HL-60/S4 treated with phorbol 12-myristate 13-acetate at 8.2 ng/mL for 4 days and 3 days (cell line): ENCODE results near the gene CYTIP.
"Not testable (repeated sequence)": the region's sequence is repeated elsewhere in the genome, so short reads cannot be mapped to it uniquely, and the experiment has no call there.

Source experiments
- in situ Hi-C: fragments of 300-500 bp; cut with MboI; formaldehyde crosslinking; loops from 2 replicates; pipeline ENCODE4 v1.15.0; 2022; ENCODE audit warnings: low sequenced_read_pairs

CYTIP gene

DNA sequence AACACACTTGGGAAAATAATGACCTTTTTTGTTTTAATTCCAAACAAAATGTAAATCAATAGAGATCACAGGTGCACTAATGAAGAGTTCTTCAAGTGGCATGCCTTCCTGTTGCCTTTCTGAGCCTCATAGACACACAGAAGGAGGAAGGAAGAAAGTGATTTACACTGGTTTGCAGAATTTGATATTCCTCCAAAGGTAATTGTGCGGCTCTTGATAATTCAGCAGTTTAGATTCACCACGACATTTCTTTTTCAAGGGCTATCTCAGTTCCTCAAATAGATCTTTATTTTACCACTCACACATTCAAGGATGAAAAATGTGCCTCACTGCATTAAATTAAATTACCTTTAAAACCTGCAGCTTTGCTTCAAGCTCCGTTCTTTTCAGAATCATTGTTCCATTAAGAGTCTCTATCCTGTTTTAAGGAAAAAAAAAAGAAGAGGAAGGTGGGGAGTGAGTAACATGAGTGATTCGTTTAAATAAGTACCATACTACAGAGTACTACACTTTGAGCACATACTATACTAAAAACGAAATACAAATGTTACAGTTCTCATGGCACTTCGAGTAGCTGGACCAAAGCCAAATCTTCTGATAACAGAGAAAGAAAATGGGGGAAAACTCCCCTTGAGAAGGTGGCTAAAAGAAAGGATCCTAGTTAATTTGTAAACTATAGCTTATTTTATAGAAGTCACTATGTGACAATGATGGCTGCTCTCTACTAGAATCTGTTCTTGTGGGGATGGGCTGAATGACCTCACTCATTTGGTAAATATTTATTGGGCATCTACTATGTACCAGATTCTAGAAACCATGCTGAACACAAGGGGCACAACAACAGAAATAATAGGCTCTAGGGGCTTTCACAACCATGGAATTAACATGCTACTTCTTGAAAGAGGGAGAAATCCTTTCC is 16.6 kb downstream of the CYTIP start:
- in situ Hi-C loops: no loop called here

GRCh38 chr2:157426477-157426994 is 17.4 kb downstream of the CYTIP start:
- in situ Hi-C loops: no loop called here

GRCh38 chr2:157424374-157424773 is 19.5 kb downstream of the CYTIP start:
- in situ Hi-C loops: no loop called here

- in situ Hi-C loops: no loop called here
Observed at GRCh38 chr2:157421964-157422363, 21.9 kb downstream of the CYTIP start.

- in situ Hi-C loops: no loop called here
Observed at GRCh38 chr2:157421331-157421944, 22.5 kb downstream of the CYTIP start.

DNA sequence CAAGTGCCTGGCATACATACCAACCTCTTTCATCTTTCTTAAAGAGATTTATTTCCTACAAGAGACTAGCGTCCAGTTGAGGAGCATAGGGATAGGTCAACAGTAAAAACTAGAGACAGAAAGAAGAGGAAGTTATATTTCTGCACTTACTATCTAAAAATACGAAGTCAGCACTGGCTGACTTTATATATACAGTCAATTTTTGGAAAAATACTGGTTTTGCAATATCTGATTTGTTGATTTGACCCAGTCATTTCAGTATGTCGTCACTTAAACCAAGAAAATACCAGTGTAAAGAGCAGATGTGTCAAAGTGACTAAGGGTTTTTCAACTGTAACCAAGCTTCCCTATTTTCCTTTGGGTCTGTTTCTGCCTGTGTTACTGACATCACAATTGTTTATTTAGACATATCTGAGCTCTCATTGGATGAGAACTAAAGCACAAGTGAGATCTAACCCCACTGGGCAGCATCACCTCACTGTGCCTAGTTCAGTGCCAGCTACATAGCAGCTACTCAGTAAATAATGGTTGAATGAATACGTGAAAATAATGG is 23.0 kb downstream of the CYTIP start:
- in situ Hi-C loops: no loop called here

DNA sequence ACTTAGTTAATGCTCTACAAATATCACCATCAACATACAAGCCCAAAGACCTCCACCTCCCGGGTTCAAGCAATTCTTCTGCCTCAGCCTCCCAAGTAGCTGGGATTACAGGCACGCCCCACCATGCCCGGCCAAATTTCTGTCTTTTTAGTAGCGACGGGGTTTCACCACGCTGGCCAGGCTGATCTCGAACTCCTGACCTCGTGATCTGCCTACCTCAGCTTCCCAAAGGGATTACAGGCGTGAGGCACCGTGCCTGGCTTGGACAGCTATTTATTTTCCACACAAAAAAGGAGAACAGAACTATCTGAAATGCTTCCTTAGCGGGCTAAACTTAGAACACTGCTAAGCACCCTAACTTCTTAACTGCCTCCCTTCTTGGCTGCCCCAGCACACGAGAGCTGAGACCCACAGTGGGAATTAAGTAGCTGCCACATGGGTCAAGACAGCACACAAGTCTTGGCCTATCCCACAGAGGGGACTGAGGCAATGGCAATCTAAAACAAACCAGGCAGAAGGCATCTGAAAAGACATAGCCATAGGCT is 24.8 kb downstream of the CYTIP start:
- in situ Hi-C loops: no loop called here

- in situ Hi-C loops: no loop called here
Observed at GRCh38 chr2:157418239-157418641, 25.6 kb downstream of the CYTIP start.

- in situ Hi-C loops: no loop called here
Observed at GRCh38 chr2:157415591-157416101, 28.2 kb downstream of the CYTIP start.

- in situ Hi-C loops: no loop called here
Observed at GRCh38 chr2:157414050-157414449, 29.8 kb downstream of the CYTIP start.

- in situ Hi-C loops: no loop called here
Observed at GRCh38 chr2:157413326-157414035, 30.4 kb downstream of the CYTIP start.

GRCh38 chr2:157411624-157412336 is 32.1 kb downstream of the CYTIP start:
- in situ Hi-C loops: no loop called here

- in situ Hi-C loops: not testable (repeated sequence)
Observed at GRCh38 chr2:157405398-157405797, 38.5 kb downstream of the CYTIP start.

- in situ Hi-C loops: no loop called here
Observed at GRCh38 chr2:157404363-157404762, 39.5 kb downstream of the CYTIP start.

DNA sequence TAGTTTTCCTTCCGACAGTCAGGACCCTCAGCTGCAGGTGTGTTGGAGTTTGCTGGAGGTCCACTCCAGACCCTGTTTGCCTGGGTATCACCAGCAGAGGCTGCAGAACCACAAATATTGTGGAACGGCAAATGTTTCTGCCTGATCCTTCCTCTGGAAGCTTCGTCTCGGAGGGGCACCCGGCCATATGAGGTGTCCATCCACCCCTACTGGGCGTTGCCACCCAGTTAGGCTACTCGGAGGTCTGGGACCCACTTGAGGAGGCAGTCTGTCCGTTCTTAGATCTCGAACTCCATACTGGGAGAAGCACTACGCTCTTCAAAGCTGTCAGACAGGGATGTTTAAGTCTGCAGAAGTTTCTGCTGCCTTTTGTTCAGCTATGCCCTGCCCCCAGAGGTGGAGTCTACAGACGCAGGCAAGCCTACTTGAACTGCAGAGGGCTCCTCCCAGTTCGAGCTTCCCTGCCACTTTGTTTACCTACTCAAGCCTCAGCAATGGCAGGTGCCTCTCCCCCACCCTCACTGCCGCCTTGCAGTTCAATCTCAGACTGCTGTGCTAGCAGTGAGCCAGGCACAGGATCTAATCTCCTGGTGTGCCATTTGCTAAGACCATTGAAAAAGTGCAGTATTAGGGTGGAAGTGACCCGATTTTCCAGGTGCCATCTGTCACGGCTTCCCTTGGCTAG is 40.9 kb downstream of the CYTIP start:
- in situ Hi-C loops: not testable (repeated sequence)

DNA sequence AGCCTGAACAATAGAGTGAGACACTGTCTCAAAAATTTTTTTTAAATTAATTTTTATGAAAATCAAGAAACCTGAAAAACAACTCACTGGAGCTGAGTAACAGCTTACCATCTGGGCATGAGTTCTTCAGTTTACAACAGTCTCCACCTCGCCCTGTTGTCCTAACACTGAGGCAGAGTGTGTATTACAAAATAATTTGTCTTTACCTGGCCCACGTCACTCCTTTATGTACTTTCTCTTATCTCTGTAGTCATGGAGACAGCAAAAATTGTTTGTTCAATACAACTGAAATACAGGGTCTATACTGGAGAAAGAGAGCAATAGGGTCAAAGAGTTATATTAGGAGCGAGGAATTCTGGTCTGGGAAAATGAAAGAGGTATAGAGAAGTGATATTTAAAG is 48.1 kb downstream of the CYTIP start:
- in situ Hi-C loops: no loop called here

DNA sequence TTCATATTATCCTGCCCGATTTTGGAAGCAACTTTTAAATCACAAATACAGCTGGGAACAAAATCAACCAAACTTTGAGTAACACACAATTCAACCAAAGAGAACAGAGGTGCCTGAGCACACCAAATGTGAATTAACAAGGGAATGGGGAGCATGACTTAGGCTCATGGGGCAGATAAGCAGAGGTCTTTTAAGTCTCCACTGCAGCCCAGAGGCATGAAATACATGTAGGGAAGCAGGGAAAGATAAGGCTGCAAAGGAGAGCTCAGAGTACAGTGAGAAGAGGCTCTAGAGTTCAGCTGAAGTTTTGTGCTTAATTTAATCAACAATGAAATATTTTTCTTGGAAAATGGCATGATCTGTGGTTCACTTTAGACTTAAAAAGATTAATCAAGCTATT is 49.0 kb downstream of the CYTIP start:
- in situ Hi-C loops: no loop called here

GRCh38 chr2:157393348-157393747 is 50.5 kb downstream of the CYTIP start:
- in situ Hi-C loops: no loop called here

DNA sequence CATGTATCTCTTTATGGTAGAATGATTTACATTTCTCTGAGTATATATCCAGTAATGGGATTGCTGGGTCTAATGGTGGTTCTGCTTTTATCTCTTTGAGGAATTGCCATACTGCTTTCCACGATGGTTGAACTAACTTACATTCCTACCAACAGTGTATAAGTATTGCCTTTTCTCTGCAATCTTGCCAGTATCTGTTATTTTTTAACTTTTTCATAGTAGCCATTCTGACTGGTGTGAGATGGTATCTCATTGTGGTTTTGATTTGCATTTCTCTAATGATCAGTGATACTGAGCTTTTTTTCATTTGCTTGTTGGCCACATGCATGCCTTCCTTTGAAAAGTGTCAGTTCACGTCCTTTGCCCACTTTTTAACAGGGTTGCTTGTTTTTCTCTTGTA is 55.1 kb downstream of the CYTIP start:
- in situ Hi-C loops: no loop called here
